Fibroblast of mammary gland (primary cell): ENCODE measurements around the gene ITGB2.

Source experiments
- DNase-seq: peaks from one replicate; pipeline ENCODE4 v3.0.0-alpha.2; 2010; ENCODE audit warnings: low read depth
- H3K4me3 ChIP-seq: 2 replicates; pipeline ENCODE4 v1.5.1; 2011; ENCODE audit warnings: low read depth, mild to moderate bottlenecking, low read length, moderate library complexity; ENCODE audit not compliant: control insufficient read depth
- TF ChIP-seq, protein P1 (sequence below): conservative IDR thresholded peaks from 2 replicates; pipeline ENCODE4 v1.5.1; 2011; ENCODE audit warnings: low read depth, low read length, inconsistent platforms; ENCODE audit not compliant: control insufficient read depth, insufficient read depth

ITGB2 gene

DNA sequence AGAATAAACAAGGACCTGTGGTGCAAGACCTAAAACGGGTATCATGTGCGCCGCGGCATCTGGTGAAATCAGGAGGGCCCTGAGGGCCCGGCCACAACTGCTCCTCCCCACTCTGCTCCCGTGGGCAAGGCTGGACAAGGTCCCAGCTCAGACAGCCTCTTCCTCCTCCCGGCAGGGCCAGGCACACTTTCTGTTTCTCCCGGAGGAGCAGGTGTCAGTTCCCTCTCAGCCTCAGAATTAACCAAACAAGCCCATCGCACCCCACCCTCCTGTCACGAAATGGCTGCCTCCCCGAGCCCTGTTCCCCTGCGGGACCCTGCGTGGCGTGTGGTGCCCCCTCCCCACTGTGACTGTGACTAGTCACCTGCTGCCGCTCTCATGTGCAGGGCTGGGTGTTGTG, 62.4 kb downstream of the ITGB2 start:
- TF ChIP-seq, protein P1, sequence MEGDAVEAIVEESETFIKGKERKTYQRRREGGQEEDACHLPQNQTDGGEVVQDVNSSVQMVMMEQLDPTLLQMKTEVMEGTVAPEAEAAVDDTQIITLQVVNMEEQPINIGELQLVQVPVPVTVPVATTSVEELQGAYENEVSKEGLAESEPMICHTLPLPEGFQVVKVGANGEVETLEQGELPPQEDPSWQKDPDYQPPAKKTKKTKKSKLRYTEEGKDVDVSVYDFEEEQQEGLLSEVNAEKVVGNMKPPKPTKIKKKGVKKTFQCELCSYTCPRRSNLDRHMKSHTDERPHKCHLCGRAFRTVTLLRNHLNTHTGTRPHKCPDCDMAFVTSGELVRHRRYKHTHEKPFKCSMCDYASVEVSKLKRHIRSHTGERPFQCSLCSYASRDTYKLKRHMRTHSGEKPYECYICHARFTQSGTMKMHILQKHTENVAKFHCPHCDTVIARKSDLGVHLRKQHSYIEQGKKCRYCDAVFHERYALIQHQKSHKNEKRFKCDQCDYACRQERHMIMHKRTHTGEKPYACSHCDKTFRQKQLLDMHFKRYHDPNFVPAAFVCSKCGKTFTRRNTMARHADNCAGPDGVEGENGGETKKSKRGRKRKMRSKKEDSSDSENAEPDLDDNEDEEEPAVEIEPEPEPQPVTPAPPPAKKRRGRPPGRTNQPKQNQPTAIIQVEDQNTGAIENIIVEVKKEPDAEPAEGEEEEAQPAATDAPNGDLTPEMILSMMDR = no peak
- no peak for DNase-seq
- no peak overlapping the region for H3K4me3 ChIP-seq

DNA sequence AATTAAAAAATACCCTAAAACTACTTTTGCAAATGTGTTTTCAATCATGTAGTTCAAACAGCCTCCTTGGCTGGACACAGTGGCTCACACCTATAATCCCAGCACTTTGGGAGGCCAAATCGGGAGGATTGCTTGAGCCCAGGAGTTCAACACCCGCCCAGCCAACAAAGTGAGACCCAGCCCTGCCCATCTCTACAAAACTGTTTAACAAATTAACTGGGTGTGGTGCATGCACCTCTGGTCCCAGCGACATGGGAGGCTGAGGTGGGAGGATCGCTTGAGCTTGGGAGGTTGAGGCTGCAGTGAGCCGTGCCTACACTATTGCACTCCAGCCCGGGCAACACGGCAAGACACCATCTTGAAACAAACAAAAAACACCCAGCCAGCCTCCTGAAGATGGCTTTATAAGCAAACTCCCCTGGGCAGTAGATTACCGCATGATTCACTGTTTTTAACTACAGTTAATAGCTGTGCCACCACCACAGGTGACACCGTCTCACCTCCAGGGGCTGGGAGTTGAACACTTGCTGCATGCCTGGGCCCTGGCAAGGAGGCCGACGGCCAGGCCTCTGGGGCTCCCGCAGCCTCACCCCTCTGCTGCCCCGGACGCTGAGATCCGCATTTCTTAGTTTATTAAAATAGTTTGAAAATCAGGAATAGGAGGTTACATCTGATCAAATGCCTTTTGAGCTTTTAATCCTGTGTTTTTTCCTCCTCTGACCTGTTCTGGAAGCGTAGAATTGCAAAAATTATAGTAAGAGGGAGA, 63.4 kb downstream of the ITGB2 start:
- DNase-seq = no peak
- H3K4me3 ChIP-seq = no peak overlapping the region
- TF ChIP-seq, protein P1 = no peak

DNA sequence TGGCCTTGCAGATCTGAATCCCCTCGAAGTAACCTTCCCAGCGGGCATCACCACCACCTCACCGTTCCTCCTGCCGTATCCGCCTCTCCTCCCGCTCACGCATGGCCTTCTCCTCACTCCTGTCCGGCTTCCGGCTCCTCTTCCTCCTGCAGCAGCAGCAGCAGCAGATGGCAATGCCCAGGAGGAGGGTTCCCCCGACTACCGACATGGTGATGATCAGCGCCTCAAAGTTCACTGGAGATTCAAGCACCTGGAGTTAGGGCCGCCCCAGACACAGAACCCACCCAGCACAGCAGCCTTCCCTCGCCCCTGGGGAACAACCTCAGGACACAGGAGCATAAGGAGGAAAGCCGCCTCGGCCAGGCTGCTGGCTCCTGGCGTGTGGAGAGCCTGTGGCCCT, 64.6 kb downstream of the ITGB2 start:
- H3K4me3 ChIP-seq = no peak overlapping the region
- TF ChIP-seq, protein P1 = no peak
- no peak for DNase-seq

DNA sequence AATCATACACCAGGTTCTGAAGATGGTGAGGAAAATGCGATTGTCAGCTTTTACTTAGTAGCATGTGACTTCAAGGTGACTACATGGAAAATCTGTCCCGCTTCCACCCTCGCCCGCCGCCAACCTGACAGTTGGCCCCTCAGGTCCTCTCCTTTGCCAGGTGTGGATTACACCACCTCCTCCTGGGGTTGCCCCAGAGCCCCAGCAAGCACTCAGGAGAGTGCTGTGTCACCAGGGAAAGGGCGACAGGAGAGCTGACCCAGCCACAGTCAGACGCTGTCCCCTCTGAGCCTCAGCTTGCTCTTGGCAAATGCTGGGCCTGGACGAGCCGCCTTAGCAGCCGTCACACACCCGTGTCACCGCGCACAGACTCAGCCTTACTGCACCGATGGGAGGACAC, 65.1 kb downstream of the ITGB2 start:
- no peak for DNase-seq
- no peak overlapping the region for H3K4me3 ChIP-seq
- TF ChIP-seq, protein P1 = no peak

DNA sequence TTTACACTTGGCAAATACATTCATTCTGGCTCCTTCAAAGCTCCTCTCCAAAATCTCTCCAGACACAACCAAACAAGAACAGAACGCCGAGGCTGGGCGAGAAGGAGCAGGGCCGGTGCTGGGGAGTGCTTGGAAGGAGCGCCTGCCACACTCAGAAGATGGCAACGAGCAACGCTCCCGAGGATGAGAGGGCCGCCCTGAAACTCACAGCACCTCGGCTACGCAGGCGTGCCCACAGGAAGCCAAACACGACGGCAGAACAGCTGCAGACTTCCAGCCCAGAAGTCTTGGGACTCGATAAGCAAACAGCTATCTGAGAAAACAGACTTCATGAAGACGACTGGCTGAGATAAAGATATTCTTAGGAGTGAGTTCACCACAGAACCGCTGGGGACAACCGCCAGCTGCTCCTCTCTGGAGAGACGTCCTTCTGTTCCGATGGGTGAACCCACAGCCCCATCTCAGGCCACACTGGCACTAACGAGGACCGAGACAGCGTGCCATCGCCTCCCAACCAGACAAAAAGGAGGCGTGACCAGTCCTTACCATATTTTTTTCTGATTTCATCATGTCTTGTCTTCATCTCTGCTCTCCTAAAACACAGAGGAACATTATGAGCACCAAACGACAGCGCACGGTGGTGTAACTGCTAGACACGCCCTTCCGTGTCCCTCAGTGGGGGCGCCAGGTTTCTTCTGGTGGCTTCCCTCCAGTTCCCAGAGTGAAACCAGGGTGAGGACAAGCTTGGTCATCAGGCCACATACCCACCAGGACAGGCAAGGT, 65.8 kb downstream of the ITGB2 start:
- no peak overlapping the region for H3K4me3 ChIP-seq
- no peak for DNase-seq
- TF ChIP-seq, protein P1 = no peak

DNA sequence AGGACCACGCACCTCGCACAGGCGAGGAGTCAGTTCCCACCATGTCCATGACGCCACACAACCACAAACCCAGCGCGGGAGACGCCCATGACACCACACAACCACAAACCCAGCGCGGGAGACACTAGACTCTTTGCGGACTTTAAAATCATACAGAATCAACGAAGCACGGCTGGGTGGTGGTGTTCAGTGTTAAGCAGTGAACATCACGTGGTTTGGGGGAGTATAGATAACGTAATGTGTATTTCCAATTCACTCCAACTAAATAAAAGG, 66.4 kb downstream of the ITGB2 start:
- TF ChIP-seq, protein P1 = no peak
- no peak overlapping the region for H3K4me3 ChIP-seq
- no peak for DNase-seq
